ENCODE data around the gene UXS1. TPM values are rescaled to one million over a fixed set of nuclear protein-coding genes. Genes with fewer than 3 reads are reported as not detected.

Gene UXS1
- total RNA-seq, 4 donors from 2014 or later: 16.7 to 46.2 (median 34.9) TPM

GRCh38 chr2:106063181-106063580 lies 130.9 kb downstream of the UXS1 start:
- 72 to 80% methylated on average over 5 of the region's 5 CpGs for WGBS, 2 donors
- TF ChIP-seq CTCF (IDR thresholded peaks at IDR 0.05) (no peak), POLR2A (IDR thresholded peaks at IDR 0.05) (no peak)
- no peak overlapping the region for H3K4me3 ChIP-seq (ENCODE audit: low read depth, poor library complexity, severe bottlenecking)
- intact Hi-C loops (cut with DNase I; ENCODE audit: low total_unique reads): no loop called here
- no peak for DNase-seq (ENCODE audit: low spot score in 2 of 2)

GRCh38 chr2:106062627-106063026 lies 131.5 kb downstream of the UXS1 start:
- WGBS, 2 donors: 74 to 76% methylated on average over 5 of the region's 5 CpGs
- peak in 1 of 2 donors; percentile 49 for DNase-seq (ENCODE audit: low spot score in 2 of 2)
- H3K4me3 ChIP-seq (ENCODE audit: low read depth, poor library complexity, severe bottlenecking): no peak overlapping the region
- intact Hi-C loops (cut with DNase I; ENCODE audit: low total_unique reads): no loop called here
- no peak for TF ChIP-seq CTCF (IDR thresholded peaks at IDR 0.05)
- TF ChIP-seq POLR2A (IDR thresholded peaks at IDR 0.05): no peak

- intact Hi-C loops (cut with DNase I; ENCODE audit: low total_unique reads): no loop called here
- 88 to 93% methylated on average over 9 of the region's 9 CpGs for WGBS, 2 donors
- peak in 1 of 2 donors; percentile 36 for DNase-seq (ENCODE audit: low spot score in 2 of 2)
Observed at GRCh38 chr2:106061611-106062349, 132.3 kb downstream of the UXS1 start.

GRCh38 chr2:106059416-106060065 lies 134.6 kb downstream of the UXS1 start:
- intact Hi-C loops (cut with DNase I; ENCODE audit: low total_unique reads): no loop called here

More at GRCh38 chr2:106061611-106062349, 132.3 kb downstream of the UXS1 start:
- no peak for TF ChIP-seq CTCF (IDR thresholded peaks at IDR 0.05)
- TF ChIP-seq POLR2A (IDR thresholded peaks at IDR 0.05): no peak
- H3K4me3 ChIP-seq (ENCODE audit: low read depth, poor library complexity, severe bottlenecking): no peak overlapping the region

GRCh38 chr2:106058469-106059137 lies 135.5 kb downstream of the UXS1 start:
- TF ChIP-seq CTCF (IDR thresholded peaks at IDR 0.05): no peak
- TF ChIP-seq POLR2A (IDR thresholded peaks at IDR 0.05): no peak
- DNase-seq (ENCODE audit: low spot score in 2 of 2): no peak
- intact Hi-C loops (cut with DNase I; ENCODE audit: low total_unique reads): no loop called here
- H3K4me3 ChIP-seq (ENCODE audit: low read depth, poor library complexity, severe bottlenecking): no peak overlapping the region
- 81% methylated on average over 4 of the region's 4 CpGs for WGBS, 2 donors

More at GRCh38 chr2:106059416-106060065, 134.6 kb downstream of the UXS1 start:
- no peak for TF ChIP-seq CTCF (IDR thresholded peaks at IDR 0.05)
- no peak for TF ChIP-seq POLR2A (IDR thresholded peaks at IDR 0.05)
- no peak overlapping the region for H3K4me3 ChIP-seq (ENCODE audit: low read depth, poor library complexity, severe bottlenecking)
- no peak for DNase-seq (ENCODE audit: low spot score in 2 of 2)
- 78 to 85% methylated on average over 6 of the region's 6 CpGs for WGBS, 2 donors
